Liver (tissue), 3 donors: Measurements from ENCODE around the gene RALGPS1.

ENCODE experiments used
- ATF3 ChIP-seq: IDR thresholded peaks from 2 replicates; pipeline ENCODE4 v1.6.1; 2016; ENCODE audit warnings: antibody characterized with exemption
- CTCF ChIP-seq: fragments of 150-350 bp; IDR thresholded peaks from 2 replicates; pipeline ENCODE4 v1.5.1; 2017; ENCODE audit warnings: improper control_type of control experiment, low read depth, low read length; ENCODE audit not compliant: missing input control
- EGR1 ChIP-seq, 2 donors: IDR thresholded peaks; 2 replicates each; pipeline ENCODE4 v1.6.1; 2016 to 2018; ENCODE audit warnings: antibody characterized with exemption in 2 of 2, low read depth in 2 of 2
- FOXA1 ChIP-seq: IDR thresholded peaks from 2 replicates; pipeline ENCODE4 v1.6.1; 2016; ENCODE audit warnings: antibody characterized with exemption
- GABPA ChIP-seq, 2 donors: IDR thresholded peaks in 1 of 2; conservative IDR thresholded peaks in 1 of 2; 2 replicates each; pipeline ENCODE4 v1.6.1; 2016; ENCODE audit warnings: antibody characterized with exemption in 2 of 2, mild to moderate bottlenecking in 1 of 2, moderate library complexity in 1 of 2
- HNF4A ChIP-seq, 2 donors: conservative IDR thresholded peaks; 2 replicates each; pipeline ENCODE4 v1.6.1; 2016; ENCODE audit warnings: antibody characterized with exemption in 2 of 2, mild to moderate bottlenecking in 2 of 2
- JUND ChIP-seq, 2 donors: IDR thresholded peaks; 2 replicates each; pipeline ENCODE4 v1.6.1; 2016; ENCODE audit warnings: antibody characterized with exemption in 2 of 2
- MAX ChIP-seq: IDR thresholded peaks from 2 replicates; pipeline ENCODE4 v1.6.1; 2016; ENCODE audit warnings: antibody characterized with exemption
- RAD21 ChIP-seq, 2 donors: IDR thresholded peaks; 2 replicates each; pipeline ENCODE4 v1.6.1; 2016; ENCODE audit warnings: antibody characterized with exemption in 2 of 2, mild to moderate bottlenecking in 2 of 2
- REST ChIP-seq: IDR thresholded peaks from 2 replicates; pipeline ENCODE4 v1.6.1; 2016; ENCODE audit warnings: antibody characterized with exemption, mild to moderate bottlenecking
- SP1 ChIP-seq: IDR thresholded peaks from 2 replicates; pipeline ENCODE4 v1.6.1; 2018; ENCODE audit warnings: antibody characterized with exemption, mild to moderate bottlenecking
- TAF1 ChIP-seq: conservative IDR thresholded peaks from 2 replicates; pipeline ENCODE4 v1.6.1; 2016; ENCODE audit warnings: antibody characterized with exemption, mild to moderate bottlenecking
- donor health status: healthy.
- donor health status: healthy.

- no peak for TF ChIP-seq CTCF
- no peak for TF ChIP-seq SP1
- no peak for TF ChIP-seq FOXA1
- TF ChIP-seq MAX, result no peak
- TF ChIP-seq EGR1 (IDR thresholded peaks at IDR 0.05; ENCODE audit: low read depth in 2 of 2), result no peak
- TF ChIP-seq RAD21 (IDR thresholded peaks at IDR 0.05), result no peak
- TF ChIP-seq REST, result no peak
- TF ChIP-seq JUND (IDR thresholded peaks at IDR 0.05), result no peak
- TF ChIP-seq GABPA (IDR thresholded peaks at IDR 0.05 in 1 of 2, conservative IDR thresholded peaks at IDR 0.05 in 1 of 2), result no peak
- TF ChIP-seq HNF4A (conservative IDR thresholded peaks at IDR 0.05), result no peak
- no peak for TF ChIP-seq TAF1
- no peak for TF ChIP-seq ATF3
Measured at GRCh38 chr9:126880947-126881332, 33.6 kb upstream of the RALGPS1 start.
